Activated CD4-positive, alpha-beta T cell treated with anti-CD3 and anti-CD28 coated beads, Interleukin-2, Interleukin-4, amounts not matched to agents 100 ng/mL and 50 ng/mL, durations not matched to agents 16 hours and 8 hours (primary cell): Measurements from ENCODE around the gene NEURL1B.

Experiments
- DNase-seq: peaks from one replicate; pipeline ENCODE4 v3.0.0-alpha.2; 2020; ENCODE audit warnings: low spot score

NEURL1B gene

GRCh38 chr5:172678902-172679301, 37.8 kb downstream of the NEURL1B start:
- no peak for DNase-seq

- DNase-seq = no peak
Observed at GRCh38 chr5:172679628-172680212, 38.7 kb downstream of the NEURL1B start.

GRCh38 chr5:172680921-172681320, 39.9 kb downstream of the NEURL1B start:
- DNase-seq = no peak

- DNase-seq = no peak
Observed at GRCh38 chr5:172681421-172681820, 40.4 kb downstream of the NEURL1B start.

GRCh38 chr5:172683264-172683644, 42.2 kb downstream of the NEURL1B start:
- DNase-seq = no peak

- peak; percentile 16 for DNase-seq
Observed at GRCh38 chr5:172683645-172684471, 42.8 kb downstream of the NEURL1B start.

GRCh38 chr5:172685091-172685490, 44.0 kb downstream of the NEURL1B start:
- DNase-seq = no peak

- no peak for DNase-seq
Observed at GRCh38 chr5:172686111-172686510, 45.0 kb downstream of the NEURL1B start.

GRCh38 chr5:172686539-172687390, 45.7 kb downstream of the NEURL1B start:
- DNase-seq = no peak

GRCh38 chr5:172687940-172688339, 46.9 kb downstream of the NEURL1B start:
- DNase-seq = no peak

- DNase-seq = no peak
Observed at GRCh38 chr5:172688349-172689217, 47.5 kb downstream of the NEURL1B start.

GRCh38 chr5:172689218-172689572, 48.1 kb downstream of the NEURL1B start:
- DNase-seq = no peak

- no peak for DNase-seq
Observed at GRCh38 chr5:172689801-172690200, 48.7 kb downstream of the NEURL1B start.

- DNase-seq = peak; percentile 73
Observed at GRCh38 chr5:172690258-172691075, 49.4 kb downstream of the NEURL1B start.

- DNase-seq = no peak
Observed at GRCh38 chr5:172691886-172692285, 50.8 kb downstream of the NEURL1B start.

GRCh38 chr5:172692451-172692850, 51.4 kb downstream of the NEURL1B start:
- DNase-seq = no peak

- DNase-seq = no peak
Observed at GRCh38 chr5:172692981-172693380, 51.9 kb downstream of the NEURL1B start.

- DNase-seq = no peak
Observed at GRCh38 chr5:172694061-172694460, 53.0 kb downstream of the NEURL1B start.

- DNase-seq = no peak
Observed at GRCh38 chr5:172694541-172694940, 53.5 kb downstream of the NEURL1B start.

GRCh38 chr5:172695232-172696054, 54.4 kb downstream of the NEURL1B start:
- DNase-seq = no peak
